Smooth muscle cell (in vitro differentiated cells): ENCODE data around the gene DGLUCY. TPM values are rescaled to one million over a fixed set of nuclear protein-coding genes. Genes with fewer than 3 reads are reported as not detected.

Experiments used
- DNase-seq: peaks from one replicate; lab custom pipeline; 2025; ENCODE audit not compliant: unreplicated experiment; lab: John Stamatoyannopoulos, UW
- H2AFZ ChIP-seq: fragments of 200-600 bp; sonication (generic); 2 replicates; pipeline ENCODE4 v1.6.0; 2016; ENCODE audit warnings: antibody characterized with exemption, low read depth, mild to moderate bottlenecking
- H3F3A ChIP-seq: fragments of 200-600 bp; sonication (generic); 2 replicates; pipeline ENCODE4 v1.6.0; 2017; ENCODE audit warnings: antibody characterized with exemption, low read depth
- H3K27ac ChIP-seq: fragments of 200-600 bp; sonication (generic); 2 replicates; pipeline ENCODE4 v1.5.1; 2016; ENCODE audit warnings: low read depth, mild to moderate bottlenecking
- H3K27me3 ChIP-seq: fragments of 200-600 bp; sonication (generic); 2 replicates; pipeline ENCODE4 v1.6.1; 2016; ENCODE audit warnings: low read depth, mild to moderate bottlenecking
- H3K36me3 ChIP-seq: fragments of 200-600 bp; sonication (generic); 2 replicates; pipeline ENCODE4 v1.5.1; 2016; ENCODE audit warnings: low read depth
- H3K4me1 ChIP-seq: fragments of 200-600 bp; sonication (generic); 2 replicates; pipeline ENCODE4 v1.5.1; 2016; ENCODE audit warnings: low read depth
- H3K4me2 ChIP-seq: fragments of 200-600 bp; sonication (generic); 2 replicates; pipeline ENCODE4 v1.6.0; 2016; ENCODE audit warnings: mild to moderate bottlenecking
- H3K4me3 ChIP-seq: fragments of 200-600 bp; sonication (generic); 2 replicates; pipeline ENCODE4 v1.5.1; 2016; ENCODE audit warnings: mild to moderate bottlenecking
- H3K79me2 ChIP-seq: fragments of 200-600 bp; sonication (generic); 2 replicates; pipeline ENCODE4 v1.6.0; 2016; ENCODE audit warnings: low read depth, mild to moderate bottlenecking
- H3K9ac ChIP-seq: fragments of 200-600 bp; sonication (generic); 2 replicates; pipeline ENCODE4 v1.6.0; 2016; ENCODE audit warnings: low read depth
- H3K9me3 ChIP-seq: fragments of 200-600 bp; sonication (generic); replicated peaks from 2 replicates; pipeline ENCODE4 v1.5.1; 2016; ENCODE audit warnings: low read depth
- H4K20me1 ChIP-seq: fragments of 200-600 bp; sonication (generic); 2 replicates; pipeline ENCODE4 v1.6.0; 2016; ENCODE audit warnings: low read depth
- CTCF ChIP-seq: fragments of 200-600 bp; sonication (generic); IDR thresholded peaks from 2 replicates; pipeline ENCODE4 v1.5.1; 2017; ENCODE audit warnings: borderline replicate concordance, mild to moderate bottlenecking, antibody characterized with exemption; ENCODE audit not compliant: insufficient read depth, poor library complexity, severe bottlenecking
- WGBS: methylation state at CpG from one replicate; pipeline ENCODE4 v1.1.7; 2016; ENCODE audit warnings: low lambda C conversion rate; 5-methylcytosine and 5-hydroxymethylcytosine counted together
- polyA plus RNA-seq: library from polyadenylated mRNA; unstranded; fragments of >200 nt; fragmentation: Nextera tagmentation; extraction: Ambion mirVana; gene quantifications from 2 replicates; pipeline ENCODE4 v1.2.1, GENCODE V29; 2016
- total RNA-seq: library from RNA; depleted of rRNA; stranded (reverse); fragments of >200 nt; gene quantifications from 2 replicates; pipeline ENCODE4 v1.2.3, GENCODE V29; 2014

DGLUCY gene
- total and polyA plus RNA-seq, 2 experiments from 2014 or later = 9.7 to 11.3 TPM

GRCh38 chr14:91127924-91128323 lies 14.1 kb downstream of the DGLUCY start:
- H3F3A ChIP-seq = no peaks in the 10 kb centered on the region
- no peak overlapping the region for H3K4me2 ChIP-seq
- H3K79me2 ChIP-seq = no peaks in the 10 kb centered on the region
- H4K20me1 ChIP-seq = no peaks in the 10 kb centered on the region
- H2AFZ ChIP-seq = no peak overlapping the region
- 94% methylated on average over 4 of the region's 4 CpGs for WGBS
- TF ChIP-seq CTCF = no peak
- DNase-seq = no peak
- H3K9ac ChIP-seq = no peak overlapping the region
- no peak overlapping the region for H3K4me3 ChIP-seq
- no peak overlapping the region for H3K27ac ChIP-seq
- no peaks in the 10 kb centered on the region for H3K36me3 ChIP-seq
- H3K27me3 ChIP-seq = no peaks in the 10 kb centered on the region
- no peaks in the 10 kb centered on the region for H3K4me1 ChIP-seq
- H3K9me3 ChIP-seq = no peaks in the 10 kb centered on the region

DNA sequence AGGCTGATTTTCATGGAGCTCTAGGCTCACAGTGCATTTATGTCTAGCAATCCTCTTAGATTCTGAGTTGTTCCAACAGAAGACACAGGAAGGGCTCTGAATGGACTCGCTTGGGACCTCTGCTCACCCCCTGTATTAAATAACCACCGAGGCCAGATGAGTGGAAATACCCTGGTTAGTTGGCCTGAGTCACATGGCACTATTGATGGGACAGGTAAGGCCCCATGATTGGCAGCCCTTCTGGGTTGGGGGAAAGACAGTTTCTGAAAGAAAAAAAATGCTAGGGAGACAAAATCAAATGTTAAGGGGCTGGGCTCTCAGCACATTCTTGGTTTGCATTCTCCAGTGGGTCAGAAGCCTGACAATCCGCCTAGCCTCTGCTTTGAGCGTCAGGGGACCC lies 14.8 kb downstream of the DGLUCY start:
- Histone ChIP-seq H3F3A (no peaks in the 10 kb centered on the region), H3K4me3 (no peak overlapping the region), H4K20me1 (no peaks in the 10 kb centered on the region), H3K27me3 (no peaks in the 10 kb centered on the region), H3K4me1 (no peaks in the 10 kb centered on the region), H3K4me2 (no peak overlapping the region), H3K27ac (no peak overlapping the region), H3K9me3 (no peaks in the 10 kb centered on the region), H3K36me3 (no peaks in the 10 kb centered on the region), H3K79me2 (no peaks in the 10 kb centered on the region), H2AFZ (no peak overlapping the region), H3K9ac (no peak overlapping the region)
- 94% methylated on average over 4 of the region's 4 CpGs for WGBS
- no peak for DNase-seq
- no peak for TF ChIP-seq CTCF

- no peak for DNase-seq
- H3K36me3 ChIP-seq = no peaks in the 10 kb centered on the region
- no peak overlapping the region for H3K27ac ChIP-seq
- no peaks in the 10 kb centered on the region for H3K27me3 ChIP-seq
- no peaks in the 10 kb centered on the region for H4K20me1 ChIP-seq
- H3K9me3 ChIP-seq = no peaks in the 10 kb centered on the region
- no peak overlapping the region for H3K4me2 ChIP-seq
- no peaks in the 10 kb centered on the region for H3K4me1 ChIP-seq
- 35% methylated on average over 2 of the region's 2 CpGs for WGBS
- no peak overlapping the region for H3K9ac ChIP-seq
- H3K4me3 ChIP-seq = no peak overlapping the region
- TF ChIP-seq CTCF = no peak
- no peaks in the 10 kb centered on the region for H3F3A ChIP-seq
- H3K79me2 ChIP-seq = no peaks in the 10 kb centered on the region
- H2AFZ ChIP-seq = no peak overlapping the region
Observed at GRCh38 chr14:91129261-91129660, 15.4 kb downstream of the DGLUCY start.

GRCh38 chr14:91135039-91135438 lies 21.2 kb downstream of the DGLUCY start:
- DNase-seq = no peak
- WGBS = 85% methylated on average over 7 of the region's 7 CpGs
- no peak for TF ChIP-seq CTCF
- no peak overlapping the region for H3K27ac ChIP-seq
- no peak overlapping the region for H2AFZ ChIP-seq
- no peaks in the 10 kb centered on the region for H3F3A ChIP-seq
- no peaks in the 10 kb centered on the region for H3K9me3 ChIP-seq
- no peak overlapping the region for H3K4me3 ChIP-seq
- H4K20me1 ChIP-seq = no peaks in the 10 kb centered on the region
- H3K27me3 ChIP-seq = no peaks in the 10 kb centered on the region
- no peaks in the 10 kb centered on the region for H3K4me1 ChIP-seq
- H3K79me2 ChIP-seq = no peaks in the 10 kb centered on the region
- H3K4me2 ChIP-seq = no peak overlapping the region
- no peaks in the 10 kb centered on the region for H3K36me3 ChIP-seq
- no peak overlapping the region for H3K9ac ChIP-seq
